Uterus (tissue), 4 donors: ENCODE results near the gene FUCA1. TPM values are rescaled to one million over a fixed set of nuclear protein-coding genes. Genes with fewer than 3 reads are reported as not detected.
"Not testable (repeated sequence)": the region's sequence is repeated elsewhere in the genome, so short reads cannot be mapped to it uniquely, and the experiment has no call there.

Experiments
- DNase-seq, 2 donors: peaks; one replicate each; pipeline ENCODE4 v3.0.0-alpha.2; 2019 to 2020
- H3K27ac ChIP-seq, 2 donors: fragments of 200-600 bp; sonication (generic); 1 replicate in 1 of 2; 2 replicates in 1 of 2; pipeline ENCODE4 v1.5.1; 2016 to 2018
- H3K27me3 ChIP-seq, 2 donors: fragments of 200-600 bp; sonication (generic); one replicate each; pipeline ENCODE4 v1.5.1; 2018 to 2019; ENCODE audit warnings: control low read depth in 1 of 2
- H3K36me3 ChIP-seq, 2 donors: fragments of 200-600 bp; sonication (generic); one replicate each; pipeline ENCODE4 v1.5.1; 2019; ENCODE audit warnings: control low read depth in 1 of 2
- H3K4me1 ChIP-seq, 2 donors: fragments of 200-600 bp; sonication (generic); one replicate each; pipeline ENCODE4 v1.5.1; 2018 to 2019; ENCODE audit warnings: control low read depth in 1 of 2
- H3K4me3 ChIP-seq, 2 donors: fragments of 200-600 bp; sonication (generic); 1 replicate in 1 of 2; 2 replicates in 1 of 2; pipeline ENCODE4 v1.5.1; 2018 to 2019; ENCODE audit warnings: mild to moderate bottlenecking in 1 of 2
- H3K9me3 ChIP-seq, 2 donors: fragments of 200-600 bp; sonication (generic); one replicate each; pipeline ENCODE4 v1.5.1; 2019; ENCODE audit warnings: control low read depth in 1 of 2
- CTCF ChIP-seq, 4 experiments: fragments of 200-600 bp in 2 of 4; fragments of 450-650 bp in 2 of 4; sonication (generic) in 2 of 4; IDR thresholded peaks; one replicate each; pipeline ENCODE4 v1.5.1; 2016 to 2019; ENCODE audit warnings: antibody characterized with exemption in 4 of 4, mild to moderate bottlenecking in 2 of 4, moderate library complexity in 1 of 4
- POLR2A ChIP-seq, 2 donors: fragments of 450-650 bp; IDR thresholded peaks; one replicate each; pipeline ENCODE4 v1.6.1; 2016; ENCODE audit warnings: antibody characterized with exemption in 2 of 2, mild to moderate bottlenecking in 1 of 2, moderate library complexity in 1 of 2
- intact Hi-C: fragments of 100-400 bp; cut with DNase I; formaldehyde crosslinking; loops from one replicate; pipeline ENCODE4 v1.15.1; 2023; ENCODE audit warnings: low total_unique reads
- total RNA-seq, 4 donors: library from RNA; depleted of rRNA in 3 of 4; stranded (reverse); fragments of >200 nt in 3 of 4; gene quantifications; one replicate each; pipeline versions ENCODE4 v1.1.0 to v1.2.4, GENCODE V29; 2014 to 2023
- donor health status: DM: yes; HTN: yes; CAD: no.

The FUCA1 gene
- total RNA-seq, 4 donors from 2014 or later = 1.8 to 50.0 (median 23.0) TPM

GRCh38 chr1:23807453-23807852, 60.6 kb downstream of the FUCA1 start:
- Histone ChIP-seq H3K27ac (no peak overlapping the region), H3K27me3 (no peaks in the 10 kb centered on the region), H3K9me3 (no peaks in the 10 kb centered on the region), H3K4me3 (no peak overlapping the region), H3K4me1 (no peaks in the 10 kb centered on the region), H3K36me3 (no peaks in the 10 kb centered on the region)
- DNase-seq = no peak
- TF ChIP-seq POLR2A (IDR thresholded peaks at IDR 0.05) (no peak), CTCF (IDR thresholded peaks at IDR 0.05) (no peak)
- intact Hi-C loops = no loop called here

- Histone ChIP-seq H3K4me3 (no peak overlapping the region), H3K9me3 (no peaks in the 10 kb centered on the region), H3K27ac (no peak overlapping the region), H3K27me3 (no peaks in the 10 kb centered on the region), H3K4me1 (peaks cover 0 to 3% of the 10 kb centered on the region in 2 donors), H3K36me3 (no peaks in the 10 kb centered on the region)
- intact Hi-C loops = no loop called here
- TF ChIP-seq POLR2A (IDR thresholded peaks at IDR 0.05) (no peak), CTCF (IDR thresholded peaks at IDR 0.05) (no peak)
- DNase-seq = no peak
These were observed 61.8 kb downstream of the FUCA1 start for GRCh38 chr1:23806280-23806679.

GRCh38 chr1:23805025-23805424, 63.1 kb downstream of the FUCA1 start:
- Histone ChIP-seq H3K4me3 (no peak overlapping the region), H3K27ac (no peak overlapping the region), H3K36me3 (no peaks in the 10 kb centered on the region), H3K27me3 (no peaks in the 10 kb centered on the region), H3K9me3 (no peaks in the 10 kb centered on the region), H3K4me1 (peaks cover 0 to 5% of the 10 kb centered on the region in 2 donors)
- TF ChIP-seq POLR2A (IDR thresholded peaks at IDR 0.05) = no peak
- no peak for TF ChIP-seq CTCF (IDR thresholded peaks at IDR 0.05)
- no peak for DNase-seq
- intact Hi-C loops = no loop called here

- Histone ChIP-seq H3K4me1 (peaks cover 0 to 9% of the 10 kb centered on the region in 2 donors), H3K27me3 (no peaks in the 10 kb centered on the region), H3K4me3 (no peak overlapping the region), H3K27ac (no peak overlapping the region), H3K9me3 (no peaks in the 10 kb centered on the region), H3K36me3 (no peaks in the 10 kb centered on the region)
- intact Hi-C loops = no loop called here
- DNase-seq = no peak
- TF ChIP-seq CTCF (IDR thresholded peaks at IDR 0.05) = no peak
- no peak for TF ChIP-seq POLR2A (IDR thresholded peaks at IDR 0.05)
These were observed 63.8 kb downstream of the FUCA1 start for GRCh38 chr1:23804183-23804835.

GRCh38 chr1:23803674-23804073, 64.4 kb downstream of the FUCA1 start:
- Histone ChIP-seq H3K36me3 (no peaks in the 10 kb centered on the region), H3K4me3 (no peak overlapping the region), H3K27me3 (no peaks in the 10 kb centered on the region), H3K9me3 (no peaks in the 10 kb centered on the region), H3K27ac (no peak overlapping the region), H3K4me1 (peaks cover 0 to 9% of the 10 kb centered on the region in 2 donors)
- no peak for TF ChIP-seq POLR2A (IDR thresholded peaks at IDR 0.05)
- no peak for TF ChIP-seq CTCF (IDR thresholded peaks at IDR 0.05)
- intact Hi-C loops = no loop called here
- no peak for DNase-seq

GRCh38 chr1:23802809-23803342, 65.2 kb downstream of the FUCA1 start:
- H3K27ac ChIP-seq, H3K9me3 ChIP-seq, DNase-seq, H3K27me3 ChIP-seq, H3K4me1 ChIP-seq, intact Hi-C loops, H3K4me3 ChIP-seq, H3K36me3 ChIP-seq: not testable (repeated sequence)
